HCT116 (cell line): ENCODE results near the gene MTG1. TPM values are rescaled to one million over a fixed set of nuclear protein-coding genes. Genes with fewer than 3 reads are reported as not detected.

Experiments
- ATAC-seq: fragments of 200-7000 bp; cut with Tn5 transposase; 2 replicates; pipeline ENCODE4 v1.9.1; 2020; ENCODE audit warnings: mild to moderate bottlenecking, moderate library complexity
- BruUV-seq: library from RNA; stranded (reverse); fragments of 400-500 nt; replicated peaks from 2 replicates; lab custom pipeline; 2021; lab: Mats Ljungman, UMichigan
- CTCF ChIA-PET: fragments of 300-600 bp; sonication (Branson Sonifier 250); formaldehyde crosslinking; loops from one replicate; lab custom pipeline; 2021; ENCODE audit warnings: antibody characterized with exemption; lab: Charles Lee
- POLR2A ChIA-PET: fragments of 300-600, 350-600 bp; sonication (Branson Sonifier 250); formaldehyde crosslinking; loops from one replicate; lab custom pipeline; 2021; ENCODE audit warnings: antibody characterized with exemption; lab: Charles Lee
- RAD21 ChIA-PET, 2 experiments: fragments of 300-600 bp; sonication (Branson Sonifier 250); formaldehyde crosslinking; loops; one replicate each; lab custom pipeline; 2023; ENCODE audit warnings: low total read pairs in 2 of 2; ENCODE audit not compliant: uncharacterized antibody in 2 of 2, unreplicated experiment in 2 of 2, low non-redundant PET in 1 of 2; lab: Charles Lee
- DNase-seq: peaks from one replicate; pipeline ENCODE4 v3.0.0-alpha.2; 2010; ENCODE audit warnings: low read depth, low spot score
- H2AFZ ChIP-seq: fragments of 200-600 bp; shearing (Covaris generic), sonication (generic); 2 replicates; pipeline ENCODE4 v1.6.1; 2017; ENCODE audit warnings: low read depth, mixed run types, mixed read lengths, antibody characterized with exemption, low read length; ENCODE audit not compliant: poor library complexity, severe bottlenecking
- H3K27ac ChIP-seq: 2 replicates; pipeline ENCODE4 v1.5.1; 2012; ENCODE audit warnings: low read depth, low read length
- H3K27me3 ChIP-seq: fragments of 200-600 bp; sonication (generic); 2 replicates; pipeline ENCODE4 v1.6.1; 2016; ENCODE audit warnings: mixed run types, low read length, mixed read lengths; ENCODE audit not compliant: insufficient read depth
- H3K36me3 ChIP-seq, 2 experiments: fragments of 200-500 bp in 1 of 2; fragments of 200-600 bp in 1 of 2; sonication (Bioruptor generic) in 1 of 2; sonication (generic) in 1 of 2; 2 replicates each; pipeline versions ENCODE4 v1.5.1 to v1.6.1; 2014 to 2016; ENCODE audit warnings: low read length in 2 of 2, inconsistent platforms in 1 of 2, mixed read lengths in 1 of 2, mixed run types in 1 of 2; ENCODE audit not compliant: insufficient read depth in 2 of 2, control insufficient read depth in 1 of 2
- H3K4me1 ChIP-seq, 2 experiments: fragments of 200-600 bp in 1 of 2; sonication (generic) in 1 of 2; 2 replicates each; pipeline versions ENCODE4 v1.5.1 to v1.6.1; 2012 to 2017; ENCODE audit warnings: low read length in 2 of 2, inconsistent platforms in 1 of 2, mild to moderate bottlenecking in 1 of 2, mixed read lengths in 1 of 2, mixed run types in 1 of 2, moderate library complexity in 1 of 2; ENCODE audit not compliant: insufficient read depth in 2 of 2, control insufficient read depth in 1 of 2
- H3K4me2 ChIP-seq: fragments of 200-600 bp; sonication (generic); 2 replicates; pipeline ENCODE4 v1.6.1; 2017; ENCODE audit warnings: mixed run types, low read length, mixed read lengths
- H3K4me3 ChIP-seq, 2 experiments: fragments of 200-600 bp in 1 of 2; sonication (generic) in 1 of 2; replicated peaks in 1 of 2; 2 replicates each; pipeline ENCODE4 v1.5.1; 2011 to 2016; ENCODE audit warnings: low read length in 2 of 2, control low read depth in 1 of 2, low read depth in 1 of 2, mild to moderate bottlenecking in 1 of 2, mixed read lengths in 1 of 2, mixed run types in 1 of 2
- H3K79me2 ChIP-seq: fragments of 200-600 bp; sonication (generic); 2 replicates; pipeline ENCODE4 v1.6.1; 2017; ENCODE audit warnings: mild to moderate bottlenecking, mixed run types, low read length, moderate library complexity, mixed read lengths; ENCODE audit not compliant: insufficient read depth
- H3K9ac ChIP-seq: fragments of 200-600 bp; sonication (generic); 2 replicates; pipeline ENCODE4 v1.6.1; 2016; ENCODE audit warnings: low read length, mixed read lengths
- H3K9me2 ChIP-seq: fragments of 200-600 bp; sonication (generic), shearing (Covaris generic); 2 replicates; pipeline ENCODE4 v1.6.1; 2017; ENCODE audit warnings: mixed run types, mild to moderate bottlenecking, moderate library complexity; ENCODE audit not compliant: insufficient read depth
- H3K9me3 ChIP-seq, 2 experiments: fragments of 200-500 bp in 1 of 2; fragments of 200-600 bp in 1 of 2; sonication (Bioruptor generic) in 1 of 2; sonication (generic) in 1 of 2; 2 replicates each; pipeline ENCODE4 v1.6.1; 2014 to 2017; ENCODE audit warnings: low read length in 2 of 2, mixed read lengths in 2 of 2, inconsistent platforms in 1 of 2, low read depth in 1 of 2, mild to moderate bottlenecking in 1 of 2, mixed run types in 1 of 2, moderate library complexity in 1 of 2; ENCODE audit not compliant: control insufficient read depth in 1 of 2, insufficient read depth in 1 of 2
- H4K20me1 ChIP-seq: fragments of 200-600 bp; sonication (generic), shearing (Covaris generic); 2 replicates; pipeline ENCODE4 v1.6.1; 2017; ENCODE audit warnings: mixed run types, mild to moderate bottlenecking, moderate library complexity; ENCODE audit not compliant: insufficient read depth
- CBX3 ChIP-seq: IDR thresholded peaks from 2 replicates; pipeline ENCODE4 v1.6.1; 2012; ENCODE audit warnings: low read depth
- CEBPB ChIP-seq: IDR thresholded peaks from 2 replicates; pipeline ENCODE4 v1.6.1; 2012; ENCODE audit warnings: low read depth
- ELF1 ChIP-seq: IDR thresholded peaks from 2 replicates; pipeline ENCODE4 v1.6.1; 2012; ENCODE audit warnings: low read depth, borderline replicate concordance
- EZH2phosphoT487 ChIP-seq: fragments of 200-600 bp; IDR thresholded peaks from 2 replicates; pipeline ENCODE4 v1.6.1; 2018; ENCODE audit warnings: antibody characterized with exemption, borderline replicate concordance
- MAX ChIP-seq: IDR thresholded peaks from 2 replicates; pipeline ENCODE4 v1.6.1; 2012
- POLR2A ChIP-seq: IDR thresholded peaks from 2 replicates; pipeline ENCODE4 v1.7.0; 2011; ENCODE audit warnings: borderline replicate concordance; ENCODE audit not compliant: insufficient read depth, insufficient read length; ENCODE audit errors: extremely low read depth
- ZBTB33 ChIP-seq: IDR thresholded peaks from 2 replicates; pipeline ENCODE4 v1.6.1; 2011; ENCODE audit warnings: mild to moderate bottlenecking, low read length, moderate library complexity; ENCODE audit not compliant: insufficient replicate concordance; ENCODE audit errors: extremely low read depth
- ZFX ChIP-seq: fragments of 450-650 bp; IDR thresholded peaks from 2 replicates; pipeline ENCODE4 v1.6.1; 2017
- intact Hi-C: fragments of 100-400 bp; cut with micrococcal nuclease; formaldehyde crosslinking; loops from 2 replicates; pipeline ENCODE4 v1.10.0; 2022
- total RNA-seq: library from RNA; stranded (reverse); gene quantifications from one replicate; pipeline ENCODE4 v1.2.1, GENCODE V29; 2021; ENCODE audit not compliant: unreplicated experiment

MTG1 gene
- total RNA-seq, 1 experiment from 2014 or later, result 23.1 TPM

- no peak for TF ChIP-seq MAX
- TF ChIP-seq CEBPB, result no peak
- no peak for TF ChIP-seq ZFX
- no peak for TF ChIP-seq POLR2A
- TF ChIP-seq ELF1, result no peak
- TF ChIP-seq EZH2phosphoT487, result no peak
- TF ChIP-seq ZBTB33, result no peak
- TF ChIP-seq, all 23 proteins: peak for 0
Measured at GRCh38 chr10:133441780-133442179, 47.8 kb downstream of the MTG1 start (continued).

GRCh38 chr10:133442191-133442966 is 48.4 kb downstream of the MTG1 start:
- no peak for ATAC-seq
- Histone ChIP-seq H4K20me1 (no peaks in the 10 kb centered on the region), H3K79me2 (no peaks in the 10 kb centered on the region)
- POLR2A ChIA-PET, result no interaction called here
- intact Hi-C loops, result no loop called here
- RAD21 ChIA-PET, result no interaction called here
- no peak for TF ChIP-seq CBX3
- TF ChIP-seq, all 23 proteins: peak for 0
- CTCF ChIA-PET, result no interaction called here
- H3K27me3 ChIP-seq, result no peaks in the 10 kb centered on the region
- no peak overlapping the region for H3K4me3 ChIP-seq
- no TSS peak for BruUV-seq
- H3K9ac ChIP-seq, result no peak overlapping the region
- H3K9me2 ChIP-seq, result no peaks in the 10 kb centered on the region
- H3K4me2 ChIP-seq, result no peak overlapping the region
- H3K4me1 ChIP-seq, result no peaks in the 10 kb centered on the region
- DNase-seq, result no peak
- no peaks in the 10 kb centered on the region for H3K9me3 ChIP-seq
- no peaks in the 10 kb centered on the region for H3K36me3 ChIP-seq
- H2AFZ ChIP-seq, result no peak overlapping the region
- H3K27ac ChIP-seq, result no peak overlapping the region
